HFF-Myc (cell line): ENCODE results near the gene KMT2C.

Experiments
- DNase-seq: peaks from one replicate; pipeline ENCODE4 v3.0.0-alpha.2; 2011; ENCODE audit warnings: low read depth; ENCODE audit errors: extremely low read depth
- H3K4me3 ChIP-seq: replicated peaks from 2 replicates; pipeline ENCODE4 v1.5.1; 2011; ENCODE audit warnings: low read depth, mild to moderate bottlenecking, control low read depth, low read length
- CTCF ChIP-seq: IDR thresholded peaks from 2 replicates; pipeline ENCODE4 v1.5.1; 2012; ENCODE audit warnings: mild to moderate bottlenecking, low read depth, low read length, control low read depth; ENCODE audit errors: missing control alignments

KMT2C gene

GRCh38 chr7:152140560-152140959, 295.2 kb downstream of the KMT2C start:
- TF ChIP-seq CTCF, result no peak
- no peak for DNase-seq
- no peak overlapping the region for H3K4me3 ChIP-seq

- no peak overlapping the region for H3K4me3 ChIP-seq
- DNase-seq, result no peak
- TF ChIP-seq CTCF, result no peak
Measured at GRCh38 chr7:152140067-152140466, 295.7 kb downstream of the KMT2C start.

GRCh38 chr7:152137476-152138025, 298.3 kb downstream of the KMT2C start:
- no peak for DNase-seq
- H3K4me3 ChIP-seq, result no peak overlapping the region
- TF ChIP-seq CTCF, result no peak

- DNase-seq, result no peak
- TF ChIP-seq CTCF, result no peak
- no peak overlapping the region for H3K4me3 ChIP-seq
Measured at GRCh38 chr7:152136686-152137085, 299.1 kb downstream of the KMT2C start.

GRCh38 chr7:152133804-152134203, 302.0 kb downstream of the KMT2C start:
- no peak for DNase-seq
- H3K4me3 ChIP-seq, result no peak overlapping the region
- no peak for TF ChIP-seq CTCF

- DNase-seq, result no peak
- no peak overlapping the region for H3K4me3 ChIP-seq
- TF ChIP-seq CTCF, result no peak
Measured at GRCh38 chr7:152132812-152133211, 303.0 kb downstream of the KMT2C start.

GRCh38 chr7:152131981-152132494, 303.8 kb downstream of the KMT2C start:
- DNase-seq, result no peak
- TF ChIP-seq CTCF, result no peak
- no peak overlapping the region for H3K4me3 ChIP-seq
